Naive thymus-derived CD4-positive, alpha-beta T cell (primary cell): ENCODE results near the gene MFAP4. TPM values are rescaled to one million over a fixed set of nuclear protein-coding genes. Genes with fewer than 3 reads are reported as not detected.
A peak's percentile ranks its signal among the peaks of the same experiment; 100 is the strongest.

Source experiments
- ATAC-seq: fragments of 150-1000 bp; cut with Tn5 transposase; 2 replicates; pipeline ENCODE4 v1.10.0; 2021; ENCODE audit warnings: mild to moderate bottlenecking, moderate library complexity
- CTCF ChIA-PET: fragments of 350-600 bp; sonication (Branson Sonifier 250); formaldehyde crosslinking; loops from one replicate; lab custom pipeline; 2021; ENCODE audit warnings: antibody characterized with exemption; lab: Charles Lee
- POLR2A ChIA-PET: fragments of 350-600 bp; sonication (Branson Sonifier 250); formaldehyde crosslinking; loops from one replicate; lab custom pipeline; 2021; ENCODE audit warnings: antibody characterized with exemption, inconsistent platforms; lab: Charles Lee
- DNase-seq, 9 donors: peaks; one replicate each; pipeline versions ENCODE4 v3.0.0 to v3.0.0-alpha.2; 2020 to 2022; ENCODE audit warnings: mixed read lengths in 1 of 9
- H3K27ac ChIP-seq: one replicate; pipeline ENCODE4 v1.7.0; 2013; ENCODE audit warnings: mild to moderate bottlenecking, low read depth, low read length, moderate library complexity
- H3K27me3 ChIP-seq, 2 donors: one replicate each; pipeline ENCODE4 v1.7.0; 2013; ENCODE audit warnings: low read length in 2 of 2, mild to moderate bottlenecking in 2 of 2, moderate library complexity in 2 of 2; ENCODE audit not compliant: control insufficient read depth in 2 of 2, insufficient read depth in 2 of 2
- H3K36me3 ChIP-seq, 3 experiments: 1 replicate in 2 of 3; 2 replicates in 1 of 3; pipeline ENCODE4 v1.7.0; 2013; ENCODE audit warnings: low read length in 3 of 3, mild to moderate bottlenecking in 3 of 3, moderate library complexity in 1 of 3; ENCODE audit not compliant: insufficient read depth in 3 of 3, control insufficient read depth in 2 of 3
- H3K4me1 ChIP-seq, 2 donors: one replicate each; pipeline ENCODE4 v1.7.0; 2013; ENCODE audit warnings: low read length in 2 of 2, mild to moderate bottlenecking in 2 of 2, moderate library complexity in 1 of 2; ENCODE audit not compliant: control insufficient read depth in 2 of 2, insufficient read depth in 2 of 2
- H3K4me3 ChIP-seq: 2 replicates; pipeline ENCODE4 v1.7.0; 2013; ENCODE audit warnings: mild to moderate bottlenecking, low read length
- H3K9me3 ChIP-seq, 3 experiments: 1 replicate in 2 of 3; 2 replicates in 1 of 3; pipeline ENCODE4 v1.7.0; 2013; ENCODE audit warnings: low read length in 3 of 3; ENCODE audit not compliant: control insufficient read depth in 2 of 3
- H3K27ac Mint-ChIP-seq, 9 donors: one replicate each; pipeline ENCODE4 v1.8.0; 2020 to 2022; ENCODE audit warnings: mixed read lengths in 9 of 9, mild to moderate bottlenecking in 8 of 9, moderate library complexity in 5 of 9, inconsistent platforms in 2 of 9
- H3K27me3 Mint-ChIP-seq, 5 donors: one replicate each; pipeline ENCODE4 v1.8.0; 2021 to 2022; ENCODE audit warnings: mixed read lengths in 5 of 5, mild to moderate bottlenecking in 1 of 5
- H3K36me3 Mint-ChIP-seq, 5 donors: one replicate each; pipeline ENCODE4 v1.8.0; 2020 to 2022; ENCODE audit warnings: mixed read lengths in 5 of 5, mild to moderate bottlenecking in 3 of 5, inconsistent platforms in 1 of 5
- H3K4me1 Mint-ChIP-seq, 7 donors: one replicate each; pipeline ENCODE4 v1.8.0; 2020 to 2022; ENCODE audit warnings: mixed read lengths in 7 of 7, mild to moderate bottlenecking in 3 of 7, inconsistent platforms in 1 of 7
- H3K4me3 Mint-ChIP-seq, 10 donors: one replicate each; pipeline ENCODE4 v1.8.0; 2020 to 2022; ENCODE audit warnings: mild to moderate bottlenecking in 10 of 10, mixed read lengths in 10 of 10, moderate library complexity in 6 of 10, inconsistent platforms in 2 of 10
- H3K9me3 Mint-ChIP-seq, 11 donors: one replicate each; pipeline ENCODE4 v1.8.0; 2020 to 2022; ENCODE audit warnings: mixed read lengths in 11 of 11, mild to moderate bottlenecking in 4 of 11, inconsistent platforms in 1 of 11, moderate library complexity in 1 of 11
- intact Hi-C, 2 donors: fragments of 100-400 bp; cut with micrococcal nuclease; formaldehyde crosslinking; loops; one replicate each; pipeline ENCODE4 v1.15.1; 2023
- polyA plus RNA-seq, 2 donors: library from polyadenylated mRNA; unstranded; fragments of 300-500 nt; fragmentation: Illumina TruSeq; gene quantifications; one replicate each; pipeline ENCODE4 v1.2.3, GENCODE V29; 2021
- total RNA-seq, 6 experiments: library from RNA in 5 of 6; stranded (reverse) in 5 of 6; gene quantifications; 1 replicate in 5 of 6; 2 replicates in 1 of 6; pipeline ENCODE4 v1.2.3 and lab custom pipeline; 2021 to 2026

The MFAP4 gene
- total and polyA plus RNA-seq, 7 experiments from 2014 or later: not detected

GRCh38 chr17:19372439-19372838 is 14.6 kb downstream of the MFAP4 start:
- no peak overlapping the region for H3K27ac ChIP-seq
- peaks cover 20 to 61% (median 51%) of the 10 kb centered on the region in 7 donors for H3K4me1 Mint-ChIP-seq

GRCh38 chr17:19372011-19372370 is 15.0 kb downstream of the MFAP4 start:
- no peak for ATAC-seq
- H3K36me3 ChIP-seq: no peaks in the 10 kb centered on the region

More at GRCh38 chr17:19372439-19372838, 14.6 kb downstream of the MFAP4 start:
- H3K9me3 ChIP-seq: no peaks in the 10 kb centered on the region
- DNase-seq: no peak
- Mint-ChIP-seq H3K9me3 (peaks cover 0 to 2% (median 0%) of the 10 kb centered on the region in 11 donors), H3K27me3 (no peaks in the 10 kb centered on the region), H3K36me3 (peaks cover 0 to 15% (median 0%) of the 10 kb centered on the region in 5 donors), H3K4me3 (peak overlapping the region in 4 of 10 donors; percentile 4 to 66 (median 28)), H3K27ac (peak overlapping the region in 2 of 9 donors; percentile 65 to 93)
- POLR2A ChIA-PET: no interaction called here
- no peak overlapping the region for H3K4me3 ChIP-seq
- CTCF ChIA-PET: interaction anchor here (0.6 to 1.7 kb wide), 2 partner anchors 9 to 388 kb away, joined by 3 to 6 read pairs; partner anchors contain the start of gene B9D1
- ATAC-seq: no peak
- H3K4me1 ChIP-seq: peaks cover 31 to 45% of the 10 kb centered on the region in 2 donors
- intact Hi-C loops: loop anchor here in 1 of 2 donors (10.0 kb wide), 1 partner anchor 518 kb away; the partner anchor contains the start of gene PRPSAP2
- H3K27me3 ChIP-seq: no peaks in the 10 kb centered on the region
- H3K36me3 ChIP-seq: no peaks in the 10 kb centered on the region

GRCh38 chr17:19371259-19372010 is 15.6 kb downstream of the MFAP4 start:
- CTCF ChIA-PET: interaction anchor here (0.6 to 1.7 kb wide), 2 partner anchors 8 to 389 kb away, joined by 3 to 6 read pairs; partner anchors contain the start of gene B9D1
- H3K9me3 ChIP-seq: no peaks in the 10 kb centered on the region
- Mint-ChIP-seq H3K4me3 (peak overlapping the region in 5 of 10 donors; percentile 13 to 89 (median 34)), H3K4me1 (peaks cover 14 to 59% (median 42%) of the 10 kb centered on the region in 7 donors), H3K36me3 (peaks cover 0 to 13% (median 0%) of the 10 kb centered on the region in 5 donors), H3K27ac (peak overlapping the region in 2 of 9 donors; percentile 45 to 93), H3K9me3 (peaks cover 0 to 2% (median 0%) of the 10 kb centered on the region in 11 donors), H3K27me3 (no peaks in the 10 kb centered on the region)
- peaks cover 25 to 45% of the 10 kb centered on the region in 2 donors for H3K4me1 ChIP-seq
- DNase-seq (no peak), ATAC-seq (peak; percentile 24)
- no peak overlapping the region for H3K4me3 ChIP-seq
- no peak overlapping the region for H3K27ac ChIP-seq
- no peaks in the 10 kb centered on the region for H3K36me3 ChIP-seq
- intact Hi-C loops: loop anchor here in 1 of 2 donors (10.0 kb wide), 1 partner anchor 517 kb away; the partner anchor contains the start of gene PRPSAP2
- POLR2A ChIA-PET: no interaction called here
- H3K27me3 ChIP-seq: no peaks in the 10 kb centered on the region

More at GRCh38 chr17:19372011-19372370, 15.0 kb downstream of the MFAP4 start:
- CTCF ChIA-PET: interaction anchor here (0.6 to 1.7 kb wide), 2 partner anchors 9 to 388 kb away, joined by 3 to 6 read pairs; partner anchors contain the start of gene B9D1
- Histone ChIP-seq H3K4me3 (no peak overlapping the region), H3K27me3 (no peaks in the 10 kb centered on the region), H3K27ac (no peak overlapping the region), H3K4me1 (peaks cover 27 to 45% of the 10 kb centered on the region in 2 donors), H3K9me3 (no peaks in the 10 kb centered on the region)
- POLR2A ChIA-PET: no interaction called here
- intact Hi-C loops: loop anchor here in 1 of 2 donors (10.0 kb wide), 1 partner anchor 517 kb away; the partner anchor contains the start of gene PRPSAP2
- DNase-seq: no peak
- Mint-ChIP-seq H3K4me3 (peak overlapping the region in 4 of 10 donors; percentile 4 to 69 (median 10)), H3K27ac (peak overlapping the region in 2 of 9 donors; percentile 45 to 93), H3K27me3 (no peaks in the 10 kb centered on the region), H3K36me3 (peaks cover 0 to 15% (median 0%) of the 10 kb centered on the region in 5 donors), H3K4me1 (peaks cover 18 to 60% (median 47%) of the 10 kb centered on the region in 7 donors), H3K9me3 (peaks cover 0 to 2% (median 0%) of the 10 kb centered on the region in 11 donors)

- Mint-ChIP-seq H3K36me3 (peaks cover 0 to 13% (median 0%) of the 10 kb centered on the region in 5 donors), H3K4me1 (peaks cover 14 to 59% (median 36%) of the 10 kb centered on the region in 7 donors), H3K4me3 (peak overlapping the region in 9 of 10 donors; percentile 65 to 89 (median 75)), H3K27ac (peak overlapping the region in 6 of 9 donors; percentile 56 to 93 (median 84)), H3K27me3 (no peaks in the 10 kb centered on the region), H3K9me3 (peaks cover 0 to 2% (median 0%) of the 10 kb centered on the region in 11 donors)
- ATAC-seq: peak; percentile 72
- CTCF ChIA-PET: interaction anchor here (0.5 kb wide), 1 partner anchor 395 kb away, joined by 3 read pairs; no protein-coding TSS in a partner anchor
- Histone ChIP-seq H3K36me3 (no peaks in the 10 kb centered on the region), H3K4me3 (peak overlapping the region; percentile 46), H3K27ac (no peak overlapping the region), H3K27me3 (no peaks in the 10 kb centered on the region), H3K9me3 (no peaks in the 10 kb centered on the region), H3K4me1 (peaks cover 25 to 45% of the 10 kb centered on the region in 2 donors)
- POLR2A ChIA-PET: interaction anchor here (0.5 kb wide), 1 partner anchor 497 kb away, joined by 4 read pairs; no protein-coding TSS in a partner anchor
- intact Hi-C loops: loop anchor here in 1 of 2 donors (10.0 kb wide), 1 partner anchor 516 kb away; the partner anchor contains the start of gene PRPSAP2
- no peak for DNase-seq
Measured at GRCh38 chr17:19370493-19370960, 16.5 kb downstream of the MFAP4 start.

- Histone ChIP-seq H3K4me3 (peak overlapping the region; percentile 46), H3K4me1 (peaks cover 25 to 45% of the 10 kb centered on the region in 2 donors), H3K9me3 (no peaks in the 10 kb centered on the region), H3K36me3 (no peaks in the 10 kb centered on the region), H3K27me3 (no peaks in the 10 kb centered on the region), H3K27ac (no peak overlapping the region)
- peaks cover 0 to 2% (median 0%) of the 10 kb centered on the region in 11 donors for H3K9me3 Mint-ChIP-seq
- peak overlapping the region; percentile 65 to 89 (median 76) for H3K4me3 Mint-ChIP-seq
- intact Hi-C loops: loop anchor here in 1 of 2 donors (10.0 kb wide), 1 partner anchor 515 kb away; the partner anchor contains the start of gene PRPSAP2
- H3K27ac Mint-ChIP-seq: peak overlapping the region in 8 of 9 donors; percentile 25 to 93 (median 84)
- ChIA-PET CTCF (interaction anchor here (0.5 to 1.3 kb wide), 2 partner anchors 8 to 395 kb away, joined by 3 to 4 read pairs; no protein-coding TSS in a partner anchor), POLR2A (interaction anchor here (0.5 to 2.4 kb wide), 2 partner anchors 8 to 497 kb away, joined by 4 to 19 read pairs; partner anchors contain the start of gene MAPK7)
- H3K27me3 Mint-ChIP-seq: no peaks in the 10 kb centered on the region
- peaks cover 0 to 13% (median 0%) of the 10 kb centered on the region in 5 donors for H3K36me3 Mint-ChIP-seq
- ATAC-seq: peak; percentile 79
- peak in 3 of 9 donors; percentile 21 to 31 (median 30) for DNase-seq
- peaks cover 14 to 59% (median 36%) of the 10 kb centered on the region in 7 donors for H3K4me1 Mint-ChIP-seq
Measured at GRCh38 chr17:19369846-19370492, 17.0 kb downstream of the MFAP4 start.
